Testis (tissue), 3 donors: Measurements from ENCODE around the gene OR8B4. TPM values are rescaled to one million over a fixed set of nuclear protein-coding genes. Genes with fewer than 3 reads are reported as not detected.

ENCODE experiments used
- DNase-seq: peaks from one replicate; pipeline ENCODE4 v3.0.0-alpha.2; 2019
- H3K27ac ChIP-seq, 2 donors: fragments of 200-600 bp; sonication (generic); one replicate each; pipeline ENCODE4 v1.5.1; 2019
- H3K27me3 ChIP-seq: fragments of 200-600 bp; sonication (generic); one replicate; pipeline ENCODE4 v1.5.1; 2019
- H3K36me3 ChIP-seq: fragments of 200-600 bp; sonication (generic); one replicate; pipeline ENCODE4 v1.5.1; 2017; ENCODE audit warnings: low read depth; ENCODE audit errors: missing control alignments
- H3K4me1 ChIP-seq: fragments of 200-600 bp; sonication (generic); one replicate; pipeline ENCODE4 v1.5.1; 2019
- H3K4me3 ChIP-seq, 2 donors: fragments of 200-600 bp; sonication (generic); one replicate each; pipeline ENCODE4 v1.5.1; 2017 to 2019
- H3K9me3 ChIP-seq: fragments of 200-600 bp; sonication (generic); one replicate; pipeline ENCODE4 v1.5.1; 2017
- POLR2A ChIP-seq: fragments of 450-650 bp; IDR thresholded peaks from one replicate; pipeline ENCODE4 v1.6.1; 2017; ENCODE audit warnings: antibody characterized with exemption, mild to moderate bottlenecking, moderate library complexity
- WGBS, 2 donors: methylation state at CpG; one replicate each; pipeline ENCODE4 v1.1.5; 2018; 5-methylcytosine and 5-hydroxymethylcytosine counted together
- intact Hi-C: fragments of 100-400 bp; cut with DNase I; formaldehyde crosslinking; loops from one replicate; pipeline ENCODE4 v1.15.1; 2023; ENCODE audit warnings: low total_unique reads
- polyA plus RNA-seq: library from polyadenylated mRNA; stranded (reverse); fragments of 350-450 nt; fragmentation: Illumina TruSeq; extraction: RNeasy Lipid Tissue Mini Kit (QIAGEN cat#74804); gene quantifications from one replicate; pipeline ENCODE4 v1.2.3, GENCODE V29; 2014; ENCODE audit warnings: low read depth, low replicate concordance; ENCODE audit not compliant: insufficient read depth
- total RNA-seq, 2 donors: library from RNA; depleted of rRNA; stranded (reverse); fragments of >200 nt; gene quantifications; one replicate each; pipeline ENCODE4 v1.2.3, GENCODE V29; 2016
- TF ChIP-seq, protein P1 (sequence below), 3 experiments: fragments of 450-650 bp in 2 of 3; fragments of 200-600 bp in 1 of 3; sonication (generic) in 1 of 3; IDR thresholded peaks; one replicate each; pipeline ENCODE4 v1.5.1; 2016 to 2019; ENCODE audit warnings: antibody characterized with exemption in 3 of 3, mild to moderate bottlenecking in 2 of 3, moderate library complexity in 1 of 3

Gene OR8B4
- total and polyA plus RNA-seq, 3 donors from 2014 or later, result not detected

DNA sequence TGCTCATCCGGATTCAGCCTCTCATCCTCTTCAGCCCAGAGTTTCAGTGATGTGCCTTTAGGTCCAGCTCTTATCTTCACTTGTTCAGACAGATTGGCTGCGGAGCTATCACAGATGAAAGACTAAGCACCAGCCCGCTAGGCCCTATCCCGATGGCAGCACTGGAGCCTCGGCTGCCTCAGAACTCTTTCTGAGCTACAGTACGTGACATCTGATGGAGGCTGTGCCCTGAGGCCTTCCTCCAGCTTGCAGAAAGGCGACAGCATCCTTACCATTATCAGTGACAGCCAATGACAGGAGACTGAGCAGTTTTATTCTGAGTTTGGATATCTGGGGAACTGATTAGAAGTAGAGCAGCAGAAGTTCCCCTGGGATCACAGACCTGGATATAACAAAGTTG is 16.8 kb upstream of the OR8B4 start:
- H3K4me3 ChIP-seq, result no peak overlapping the region
- no peak overlapping the region for H3K27ac ChIP-seq
- H3K4me1 ChIP-seq, result no peaks in the 10 kb centered on the region
- no peaks in the 10 kb centered on the region for H3K36me3 ChIP-seq
- DNase-seq, result no peak
- no peaks in the 10 kb centered on the region for H3K9me3 ChIP-seq
- no peaks in the 10 kb centered on the region for H3K27me3 ChIP-seq
- TF ChIP-seq, protein P1, sequence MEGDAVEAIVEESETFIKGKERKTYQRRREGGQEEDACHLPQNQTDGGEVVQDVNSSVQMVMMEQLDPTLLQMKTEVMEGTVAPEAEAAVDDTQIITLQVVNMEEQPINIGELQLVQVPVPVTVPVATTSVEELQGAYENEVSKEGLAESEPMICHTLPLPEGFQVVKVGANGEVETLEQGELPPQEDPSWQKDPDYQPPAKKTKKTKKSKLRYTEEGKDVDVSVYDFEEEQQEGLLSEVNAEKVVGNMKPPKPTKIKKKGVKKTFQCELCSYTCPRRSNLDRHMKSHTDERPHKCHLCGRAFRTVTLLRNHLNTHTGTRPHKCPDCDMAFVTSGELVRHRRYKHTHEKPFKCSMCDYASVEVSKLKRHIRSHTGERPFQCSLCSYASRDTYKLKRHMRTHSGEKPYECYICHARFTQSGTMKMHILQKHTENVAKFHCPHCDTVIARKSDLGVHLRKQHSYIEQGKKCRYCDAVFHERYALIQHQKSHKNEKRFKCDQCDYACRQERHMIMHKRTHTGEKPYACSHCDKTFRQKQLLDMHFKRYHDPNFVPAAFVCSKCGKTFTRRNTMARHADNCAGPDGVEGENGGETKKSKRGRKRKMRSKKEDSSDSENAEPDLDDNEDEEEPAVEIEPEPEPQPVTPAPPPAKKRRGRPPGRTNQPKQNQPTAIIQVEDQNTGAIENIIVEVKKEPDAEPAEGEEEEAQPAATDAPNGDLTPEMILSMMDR (IDR thresholded peaks at IDR 0.05), result no peak
- TF ChIP-seq POLR2A, result no peak
- intact Hi-C loops, result no loop called here
- WGBS, 2 donors, result 84 to 90% methylated on average over 7 of the region's 7 CpGs

DNA sequence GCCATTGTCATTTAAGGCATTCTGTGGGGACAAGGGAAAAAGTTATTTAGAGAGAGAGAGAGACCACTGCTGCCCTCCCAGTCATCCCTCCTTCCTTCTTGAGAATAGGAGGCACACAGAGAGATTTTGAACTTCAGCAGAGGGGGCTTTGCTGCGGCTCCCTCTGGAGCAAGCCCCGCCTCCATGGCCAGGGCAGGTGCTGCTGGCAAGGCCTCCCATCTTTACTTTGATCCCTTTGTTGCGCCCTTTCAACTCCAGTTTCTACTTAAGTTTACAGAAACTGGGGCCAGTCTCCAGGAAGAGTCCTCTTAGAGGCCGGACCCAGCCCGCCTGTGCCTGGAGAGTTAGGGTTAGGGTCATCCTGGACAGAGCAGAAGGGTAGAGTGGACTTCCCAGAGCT is 16.4 kb upstream of the OR8B4 start:
- DNase-seq, result no peak
- Histone ChIP-seq H3K4me1 (no peaks in the 10 kb centered on the region), H3K4me3 (no peak overlapping the region), H3K9me3 (no peaks in the 10 kb centered on the region), H3K27ac (no peak overlapping the region), H3K36me3 (no peaks in the 10 kb centered on the region), H3K27me3 (no peaks in the 10 kb centered on the region)
- 78 to 87% methylated on average over 5 of the region's 5 CpGs for WGBS, 2 donors
- intact Hi-C loops, result no loop called here
- TF ChIP-seq, protein P1 (IDR thresholded peaks at IDR 0.05), result no peak
- no peak for TF ChIP-seq POLR2A

DNA sequence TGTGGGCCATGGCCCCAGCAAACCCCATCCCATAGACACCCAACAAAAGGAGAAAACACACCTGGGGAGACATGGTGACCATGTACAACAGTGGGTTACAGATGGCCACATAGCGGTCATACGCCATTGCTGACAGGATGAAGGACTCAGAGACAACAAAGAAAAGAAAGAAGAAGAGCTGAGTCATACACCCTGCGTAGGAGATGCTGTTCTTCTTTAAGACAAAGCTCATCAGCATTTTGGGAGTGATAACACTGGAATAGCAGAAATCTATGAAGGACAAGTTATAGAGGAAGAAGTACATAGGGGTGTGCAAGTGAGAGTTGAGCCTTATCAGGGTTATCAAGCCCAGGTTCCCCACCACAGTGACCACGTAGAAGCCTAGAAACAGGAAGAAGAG is 15.9 kb upstream of the OR8B4 start:
- DNase-seq, result no peak
- intact Hi-C loops, result no loop called here
- no peaks in the 10 kb centered on the region for H3K36me3 ChIP-seq
- H3K4me3 ChIP-seq, result no peak overlapping the region
- no peaks in the 10 kb centered on the region for H3K4me1 ChIP-seq
- H3K9me3 ChIP-seq, result no peaks in the 10 kb centered on the region
- TF ChIP-seq, protein P1 (IDR thresholded peaks at IDR 0.05), result no peak
- TF ChIP-seq POLR2A, result no peak
- H3K27me3 ChIP-seq, result no peaks in the 10 kb centered on the region
- no peak overlapping the region for H3K27ac ChIP-seq
- WGBS, 2 donors, result 88 to 90% methylated on average over 4 of the region's 4 CpGs

DNA sequence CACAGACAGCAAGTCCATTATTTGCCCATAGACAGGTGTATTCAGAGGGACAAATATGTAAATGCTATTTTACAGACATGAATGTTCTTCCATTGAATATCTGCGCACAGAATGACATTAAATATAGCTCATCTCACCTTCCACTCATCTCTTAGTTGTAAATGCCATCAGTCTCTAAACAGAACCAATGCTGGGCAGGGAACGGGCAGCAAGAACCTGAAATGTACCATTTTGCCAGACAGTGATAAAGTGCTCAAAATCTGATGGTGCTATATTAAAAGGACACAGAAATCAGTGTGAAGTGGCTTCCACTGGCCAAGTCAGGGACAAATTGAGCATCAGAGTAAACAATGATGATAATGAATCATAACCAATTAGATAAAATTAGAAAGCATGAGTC is 10.0 kb upstream of the OR8B4 start:
- DNase-seq, result no peak
- no peaks in the 10 kb centered on the region for H3K4me1 ChIP-seq
- no peak overlapping the region for H3K27ac ChIP-seq
- no peaks in the 10 kb centered on the region for H3K36me3 ChIP-seq
- no peaks in the 10 kb centered on the region for H3K9me3 ChIP-seq
- H3K4me3 ChIP-seq, result no peak overlapping the region
- 85 to 94% methylated on average over 2 of the region's 2 CpGs for WGBS, 2 donors
- intact Hi-C loops, result no loop called here
- no peaks in the 10 kb centered on the region for H3K27me3 ChIP-seq
- TF ChIP-seq, protein P1 (IDR thresholded peaks at IDR 0.05), result no peak
- TF ChIP-seq POLR2A, result no peak

DNA sequence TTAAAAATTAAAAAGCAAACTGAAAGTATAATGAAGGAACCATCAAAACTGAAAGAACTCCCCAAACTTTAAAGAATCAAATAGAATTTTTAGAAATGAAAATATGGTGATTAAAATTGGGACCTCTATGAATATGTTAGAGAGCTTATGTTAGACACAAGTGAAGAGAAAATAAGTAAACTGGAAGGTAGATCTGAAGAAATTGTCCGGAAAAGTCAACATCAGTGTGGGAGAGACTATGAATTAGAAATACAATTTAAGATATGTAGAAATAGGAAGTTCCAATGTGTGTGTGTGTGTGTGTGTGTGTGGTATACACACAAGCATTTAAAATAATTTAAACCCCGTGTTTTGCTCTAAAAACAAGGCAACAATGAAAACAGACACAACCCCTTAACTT is 4.9 kb upstream of the OR8B4 start:
- Histone ChIP-seq H3K36me3 (no peaks in the 10 kb centered on the region), H3K9me3 (no peaks in the 10 kb centered on the region), H3K27me3 (no peaks in the 10 kb centered on the region), H3K4me1 (no peaks in the 10 kb centered on the region), H3K27ac (no peak overlapping the region), H3K4me3 (no peak overlapping the region)
- intact Hi-C loops, result no loop called here
- 85 to 86% methylated on average over 2 of the region's 2 CpGs for WGBS, 2 donors
- no peak for DNase-seq
- TF ChIP-seq POLR2A, result no peak
- TF ChIP-seq, protein P1 (IDR thresholded peaks at IDR 0.05), result no peak
